ENCODE measurements around the gene IL17C. TPM values are rescaled to one million over a fixed set of nuclear protein-coding genes. Genes with fewer than 3 reads are reported as not detected.
A peak's percentile ranks its signal among the peaks of the same experiment; 100 is the strongest.

The IL17C gene
- total RNA-seq, 2 experiments from 2014 or later, result 0.86 TPM; not detected in 1

DNA sequence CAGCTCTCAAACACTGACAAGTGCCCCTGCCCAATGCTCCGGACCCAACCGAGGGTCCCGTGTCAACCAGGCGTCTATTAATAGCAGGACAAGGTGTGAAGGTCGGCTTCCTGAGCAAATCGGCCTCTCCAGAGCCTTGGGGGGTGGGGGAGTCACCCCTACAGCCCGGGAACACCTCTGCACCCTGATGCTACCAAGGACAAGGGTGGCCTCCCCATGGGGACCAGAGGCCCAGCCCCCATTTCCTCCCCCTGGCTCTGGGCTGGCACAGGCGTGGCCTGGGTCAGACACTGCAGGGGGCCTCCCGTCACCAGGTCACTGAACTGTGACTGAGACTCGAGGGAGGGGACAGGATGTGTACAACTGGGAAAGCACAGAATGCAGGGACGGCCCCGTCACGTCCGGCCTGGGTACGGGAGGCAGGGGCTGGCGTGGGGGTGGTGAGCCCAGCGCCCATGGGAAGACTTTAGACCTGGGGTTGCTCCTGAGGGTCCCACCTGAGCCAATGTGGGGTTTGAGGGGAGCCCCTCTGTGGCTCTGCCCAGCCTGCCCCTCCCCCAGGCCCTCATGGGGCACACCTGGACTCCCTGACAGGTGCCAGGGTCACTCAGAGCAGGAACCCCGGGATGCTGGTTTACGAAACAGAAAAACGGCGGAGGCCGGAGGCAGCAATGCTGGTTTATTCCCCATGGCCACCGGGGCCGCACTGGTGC is 13.1 kb downstream of the IL17C start:
- ChIA-PET CTCF (ENCODE audit: unreplicated experiment) (no interaction called here), POLR2A (no interaction called here)
- no TSS peak for BruUV-seq (replicated peaks)
- Histone ChIP-seq H2AFZ (ENCODE audit: low read length) (no peak overlapping the region), H3K4me1 (ENCODE audit: insufficient read depth, low read length, poor library complexity, severe bottlenecking) (peaks cover 36% of the 10 kb centered on the region), H3K4me3 (ENCODE audit: low read depth, low read length, poor library complexity, severe bottlenecking) (peak overlapping the region; percentile 90), H3K79me2 (ENCODE audit: insufficient read depth, low read depth, low read length) (peaks cover 31% of the 10 kb centered on the region), H3K9me2 (ENCODE audit: insufficient read depth, low read length) (no peaks in the 10 kb centered on the region), H3K27ac (ENCODE audit: low read depth, low read length, poor library complexity, severe bottlenecking) (peak overlapping the region; percentile 94), H3K9me3 (ENCODE audit: low read length) (no peaks in the 10 kb centered on the region), H3K36me3 (ENCODE audit: insufficient read depth, low read length) (peaks cover 52% of the 10 kb centered on the region), H4K20me1 (ENCODE audit: insufficient read depth, low read length) (peaks cover 17% of the 10 kb centered on the region), H3K4me2 (ENCODE audit: low read length) (peak overlapping the region; percentile 100)
- TF ChIP-seq, protein P1, sequence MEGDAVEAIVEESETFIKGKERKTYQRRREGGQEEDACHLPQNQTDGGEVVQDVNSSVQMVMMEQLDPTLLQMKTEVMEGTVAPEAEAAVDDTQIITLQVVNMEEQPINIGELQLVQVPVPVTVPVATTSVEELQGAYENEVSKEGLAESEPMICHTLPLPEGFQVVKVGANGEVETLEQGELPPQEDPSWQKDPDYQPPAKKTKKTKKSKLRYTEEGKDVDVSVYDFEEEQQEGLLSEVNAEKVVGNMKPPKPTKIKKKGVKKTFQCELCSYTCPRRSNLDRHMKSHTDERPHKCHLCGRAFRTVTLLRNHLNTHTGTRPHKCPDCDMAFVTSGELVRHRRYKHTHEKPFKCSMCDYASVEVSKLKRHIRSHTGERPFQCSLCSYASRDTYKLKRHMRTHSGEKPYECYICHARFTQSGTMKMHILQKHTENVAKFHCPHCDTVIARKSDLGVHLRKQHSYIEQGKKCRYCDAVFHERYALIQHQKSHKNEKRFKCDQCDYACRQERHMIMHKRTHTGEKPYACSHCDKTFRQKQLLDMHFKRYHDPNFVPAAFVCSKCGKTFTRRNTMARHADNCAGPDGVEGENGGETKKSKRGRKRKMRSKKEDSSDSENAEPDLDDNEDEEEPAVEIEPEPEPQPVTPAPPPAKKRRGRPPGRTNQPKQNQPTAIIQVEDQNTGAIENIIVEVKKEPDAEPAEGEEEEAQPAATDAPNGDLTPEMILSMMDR (conservative IDR thresholded peaks at IDR 0.05; ENCODE audit: low read length), result no peak
- no peak for TF ChIP-seq EZH2phosphoT487 (IDR thresholded peaks at IDR 0.05; ENCODE audit: borderline replicate concordance, low read depth, low read length)
- intact Hi-C loops (cut with micrococcal nuclease; ENCODE audit: unreplicated experiment), result loop anchor here (1.0 to 5.0 kb wide), 5 partner anchors 12 to 1006 kb away; partner anchors contain the start of genes CHMP1A, MVD and SPATA33
- DNase-seq (ENCODE audit: low spot score), result peak; percentile 97

- H3K4me3 ChIP-seq (ENCODE audit: low read depth, low read length, poor library complexity, severe bottlenecking), result peak overlapping the region; percentile 90
- no TSS peak for BruUV-seq (replicated peaks)
- intact Hi-C loops (cut with micrococcal nuclease; ENCODE audit: unreplicated experiment), result loop anchor here (1.0 to 5.0 kb wide), 5 partner anchors 11 to 1005 kb away; partner anchors contain the start of genes CHMP1A, MVD and SPATA33
These were observed 13.8 kb downstream of the IL17C start for GRCh38 chr16:88651989-88652761.

More at GRCh38 chr16:88651989-88652761, 13.8 kb downstream of the IL17C start:
- POLR2A ChIA-PET, result interaction anchor here (0.5 to 0.8 kb wide), 2 partner anchors 12 to 540 kb away, joined by 3 read pairs; no protein-coding TSS in a partner anchor
- CTCF ChIA-PET (ENCODE audit: unreplicated experiment), result no interaction called here
- H3K9me3 ChIP-seq (ENCODE audit: low read length), result no peaks in the 10 kb centered on the region
- peaks cover 36% of the 10 kb centered on the region for H3K4me1 ChIP-seq (ENCODE audit: insufficient read depth, low read length, poor library complexity, severe bottlenecking)
- peaks cover 17% of the 10 kb centered on the region for H4K20me1 ChIP-seq (ENCODE audit: insufficient read depth, low read length)
- peak overlapping the region; percentile 94 for H3K27ac ChIP-seq (ENCODE audit: low read depth, low read length, poor library complexity, severe bottlenecking)
- no peak for DNase-seq (ENCODE audit: low spot score)
- H3K36me3 ChIP-seq (ENCODE audit: insufficient read depth, low read length), result peaks cover 51% of the 10 kb centered on the region
- peak overlapping the region; percentile 100 for H3K4me2 ChIP-seq (ENCODE audit: low read length)
- peaks cover 31% of the 10 kb centered on the region for H3K79me2 ChIP-seq (ENCODE audit: insufficient read depth, low read depth, low read length)
- TF ChIP-seq EZH2phosphoT487 (IDR thresholded peaks at IDR 0.05; ENCODE audit: borderline replicate concordance, low read depth, low read length), result no peak
- TF ChIP-seq, protein P1 (conservative IDR thresholded peaks at IDR 0.05; ENCODE audit: low read length), result no peak
- no peak overlapping the region for H2AFZ ChIP-seq (ENCODE audit: low read length)
- no peaks in the 10 kb centered on the region for H3K9me2 ChIP-seq (ENCODE audit: insufficient read depth, low read length)
